Fibroblast of the aortic adventitia (primary cell): ENCODE measurements around the gene ACTG2. TPM values are rescaled to one million over a fixed set of nuclear protein-coding genes. Genes with fewer than 3 reads are reported as not detected.

Experiments
- DNase-seq: peaks from one replicate; pipeline ENCODE4 v3.0.0-alpha.2; 2010; ENCODE audit warnings: low read depth
- H3K4me3 ChIP-seq: 2 replicates; pipeline ENCODE4 v1.5.1; 2011; ENCODE audit warnings: low read depth, mild to moderate bottlenecking, control low read depth, low read length, moderate library complexity
- total RNA-seq: library from RNA; depleted of rRNA; stranded (reverse); fragments of >200 nt; gene quantifications from 2 replicates; pipeline ENCODE4 v1.2.3, GENCODE V29; 2012; ENCODE audit warnings: low replicate concordance
- TF ChIP-seq, protein P1 (sequence below): IDR thresholded peaks from 2 replicates; pipeline ENCODE4 v1.5.1; 2011; ENCODE audit warnings: mild to moderate bottlenecking, low read length, control low read depth, inconsistent platforms; ENCODE audit not compliant: insufficient read depth

ACTG2 gene
- total RNA-seq, 1 donor: 2.4 TPM

- TF ChIP-seq, protein P1, sequence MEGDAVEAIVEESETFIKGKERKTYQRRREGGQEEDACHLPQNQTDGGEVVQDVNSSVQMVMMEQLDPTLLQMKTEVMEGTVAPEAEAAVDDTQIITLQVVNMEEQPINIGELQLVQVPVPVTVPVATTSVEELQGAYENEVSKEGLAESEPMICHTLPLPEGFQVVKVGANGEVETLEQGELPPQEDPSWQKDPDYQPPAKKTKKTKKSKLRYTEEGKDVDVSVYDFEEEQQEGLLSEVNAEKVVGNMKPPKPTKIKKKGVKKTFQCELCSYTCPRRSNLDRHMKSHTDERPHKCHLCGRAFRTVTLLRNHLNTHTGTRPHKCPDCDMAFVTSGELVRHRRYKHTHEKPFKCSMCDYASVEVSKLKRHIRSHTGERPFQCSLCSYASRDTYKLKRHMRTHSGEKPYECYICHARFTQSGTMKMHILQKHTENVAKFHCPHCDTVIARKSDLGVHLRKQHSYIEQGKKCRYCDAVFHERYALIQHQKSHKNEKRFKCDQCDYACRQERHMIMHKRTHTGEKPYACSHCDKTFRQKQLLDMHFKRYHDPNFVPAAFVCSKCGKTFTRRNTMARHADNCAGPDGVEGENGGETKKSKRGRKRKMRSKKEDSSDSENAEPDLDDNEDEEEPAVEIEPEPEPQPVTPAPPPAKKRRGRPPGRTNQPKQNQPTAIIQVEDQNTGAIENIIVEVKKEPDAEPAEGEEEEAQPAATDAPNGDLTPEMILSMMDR: no peak
- no peak overlapping the region for H3K4me3 ChIP-seq
- DNase-seq: no peak
These were observed 49.9 kb downstream of the ACTG2 start for GRCh38 chr2:73942664-73943063.

GRCh38 chr2:73944714-73945113, 51.9 kb downstream of the ACTG2 start:
- DNase-seq: no peak
- no peak overlapping the region for H3K4me3 ChIP-seq
- TF ChIP-seq, protein P1: no peak

DNA sequence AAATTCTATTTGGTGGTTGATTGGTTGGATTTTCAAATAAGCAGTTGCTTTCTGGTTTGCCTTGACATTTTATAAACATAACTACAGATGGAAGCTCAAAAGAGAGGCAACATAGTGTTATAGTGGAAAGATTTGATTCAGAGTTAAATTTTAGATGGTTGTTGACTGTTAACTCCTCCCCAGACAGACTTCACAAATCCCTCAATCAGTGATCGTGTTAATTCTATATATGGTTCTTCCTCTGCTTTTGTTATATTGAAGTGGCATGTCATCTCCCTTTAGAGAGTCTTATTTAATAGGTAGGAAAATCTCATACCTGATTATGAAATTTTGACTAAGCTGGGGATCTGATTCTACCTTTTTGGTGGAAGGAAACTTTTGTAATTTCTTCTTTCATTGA, 53.4 kb downstream of the ACTG2 start:
- TF ChIP-seq, protein P1: no peak
- no peak overlapping the region for H3K4me3 ChIP-seq
- no peak for DNase-seq

DNA sequence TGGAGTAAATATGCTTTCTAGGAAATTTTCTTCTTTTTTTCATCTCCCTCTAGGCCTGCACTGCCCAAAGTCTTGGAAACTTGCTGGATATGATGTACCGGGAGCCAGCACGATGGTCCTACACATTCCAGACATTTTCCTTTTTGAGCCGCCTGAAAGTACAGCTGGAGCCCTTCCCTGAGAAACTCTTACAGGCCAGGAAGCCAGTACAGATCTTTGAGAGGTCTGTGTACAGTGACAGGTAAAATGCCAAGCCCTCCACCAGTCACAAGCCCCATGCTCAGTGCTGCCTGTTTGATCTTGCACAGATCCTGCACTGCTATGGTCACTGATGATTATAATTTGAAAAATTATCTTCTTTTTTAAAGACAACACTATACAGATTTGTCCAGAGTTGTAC, 53.9 kb downstream of the ACTG2 start:
- no peak overlapping the region for H3K4me3 ChIP-seq
- TF ChIP-seq, protein P1: no peak
- DNase-seq: no peak

DNA sequence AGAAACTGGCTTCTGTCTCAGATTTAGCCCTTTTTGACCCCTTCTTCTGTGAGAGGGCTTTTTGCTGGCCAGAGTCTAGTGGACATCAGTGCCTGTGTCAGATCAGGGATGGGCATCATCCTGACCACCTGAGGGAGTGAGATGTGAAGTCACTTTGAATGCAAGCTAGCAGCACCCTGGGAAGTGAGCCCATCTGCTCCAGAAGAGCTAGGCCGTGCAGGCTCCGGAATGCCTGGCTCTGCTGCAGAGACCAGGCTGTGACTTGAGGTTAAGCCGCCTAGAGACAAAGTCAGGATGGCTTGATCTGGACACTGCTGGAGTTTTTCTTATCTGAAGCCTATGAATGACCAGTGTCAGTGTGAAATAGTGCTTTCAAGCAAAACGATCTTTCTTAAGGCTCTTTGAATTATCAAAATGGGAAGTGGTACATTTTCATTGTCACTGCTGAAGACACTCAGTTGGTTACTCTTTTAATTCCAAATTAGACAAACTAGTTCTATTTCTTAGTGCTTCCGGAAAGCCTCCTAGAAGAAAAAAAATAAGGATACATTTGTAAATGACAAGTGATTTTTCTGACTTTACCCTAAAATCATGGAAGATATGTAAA, 54.7 kb downstream of the ACTG2 start:
- DNase-seq: no peak
- TF ChIP-seq, protein P1: no peak

GRCh38 chr2:73949802-73950201, 57.0 kb downstream of the ACTG2 start:
- DNase-seq: no peak
- TF ChIP-seq, protein P1: no peak

More for the DNA sequence above, 54.7 kb downstream of the ACTG2 start:
- H3K4me3 ChIP-seq: no peak overlapping the region

More at GRCh38 chr2:73949802-73950201, 57.0 kb downstream of the ACTG2 start:
- no peak overlapping the region for H3K4me3 ChIP-seq
